CD8-positive, alpha-beta memory T cell (primary cell): ENCODE results near the gene TBCD. TPM values are rescaled to one million over a fixed set of nuclear protein-coding genes. Genes with fewer than 3 reads are reported as not detected.
A peak's percentile ranks its signal among the peaks of the same experiment; 100 is the strongest.

Experiments
- CTCF ChIA-PET: fragments of 350-600 bp; sonication (Branson Sonifier 250); formaldehyde crosslinking; loops from one replicate; lab custom pipeline; 2021; ENCODE audit warnings: antibody characterized with exemption; lab: Charles Lee
- POLR2A ChIA-PET: fragments of 350-600 bp; sonication (Branson Sonifier 250); formaldehyde crosslinking; loops from one replicate; lab custom pipeline; 2021; ENCODE audit warnings: antibody characterized with exemption; lab: Charles Lee
- DNase-seq, 5 donors: peaks; one replicate each; pipeline versions ENCODE4 v3.0.0 to v3.0.0-alpha.2; 2020 to 2022; ENCODE audit warnings: mixed read lengths in 1 of 5
- H3K27ac ChIP-seq: one replicate; pipeline ENCODE4 v1.7.0; 2013; ENCODE audit warnings: low read depth, mild to moderate bottlenecking, low read length, moderate library complexity
- H3K27me3 ChIP-seq: 2 replicates; pipeline ENCODE4 v1.7.0; 2013; ENCODE audit warnings: low read length, mild to moderate bottlenecking; ENCODE audit not compliant: insufficient read depth, poor library complexity, severe bottlenecking
- H3K36me3 ChIP-seq: 2 replicates; pipeline ENCODE4 v1.7.0; 2013; ENCODE audit warnings: mild to moderate bottlenecking, low read length, moderate library complexity; ENCODE audit not compliant: insufficient read depth
- H3K4me1 ChIP-seq: 2 replicates; pipeline ENCODE4 v1.7.0; 2013; ENCODE audit warnings: mild to moderate bottlenecking, low read length, moderate library complexity; ENCODE audit not compliant: insufficient read depth
- H3K4me3 ChIP-seq: 2 replicates; pipeline ENCODE4 v1.7.0; 2013; ENCODE audit warnings: mild to moderate bottlenecking, low read length
- H3K9me3 ChIP-seq: 2 replicates; pipeline ENCODE4 v1.7.0; 2013; ENCODE audit warnings: mild to moderate bottlenecking, low read length
- H3K27ac Mint-ChIP-seq, 8 donors: one replicate each; pipeline ENCODE4 v1.8.0; 2020 to 2021; ENCODE audit warnings: mixed read lengths in 8 of 8, mild to moderate bottlenecking in 6 of 8, inconsistent platforms in 3 of 8, moderate library complexity in 3 of 8
- H3K27me3 Mint-ChIP-seq, 2 donors: one replicate each; pipeline ENCODE4 v1.8.0; 2020 to 2021; ENCODE audit warnings: mixed read lengths in 2 of 2, mild to moderate bottlenecking in 1 of 2, moderate library complexity in 1 of 2
- H3K36me3 Mint-ChIP-seq, 3 donors: one replicate each; pipeline ENCODE4 v1.8.0; 2020 to 2021; ENCODE audit warnings: mixed read lengths in 3 of 3, inconsistent platforms in 1 of 3, mild to moderate bottlenecking in 1 of 3
- H3K4me1 Mint-ChIP-seq, 3 donors: one replicate each; pipeline ENCODE4 v1.8.0; 2020 to 2021; ENCODE audit warnings: mixed read lengths in 3 of 3, inconsistent platforms in 1 of 3, mild to moderate bottlenecking in 1 of 3
- H3K4me3 Mint-ChIP-seq, 7 donors: one replicate each; pipeline ENCODE4 v1.8.0; 2020 to 2021; ENCODE audit warnings: mixed read lengths in 7 of 7, mild to moderate bottlenecking in 6 of 7, moderate library complexity in 4 of 7, inconsistent platforms in 2 of 7
- H3K9me3 Mint-ChIP-seq, 5 donors: one replicate each; pipeline ENCODE4 v1.8.0; 2020 to 2022; ENCODE audit warnings: mixed read lengths in 5 of 5, mild to moderate bottlenecking in 3 of 5, moderate library complexity in 2 of 5, inconsistent platforms in 1 of 5
- polyA plus RNA-seq: library from polyadenylated mRNA; unstranded; fragments of 300-500 nt; fragmentation: Illumina TruSeq; gene quantifications from one replicate; pipeline ENCODE4 v1.2.3, GENCODE V29; 2021
- total RNA-seq, 2 experiments: library from RNA; stranded (reverse); gene quantifications; one replicate each; pipeline ENCODE4 v1.2.3, GENCODE V29; 2021

TBCD gene
- total and polyA plus RNA-seq, 3 experiments from 2014 or later: 79.1 to 130 (median 83.7) TPM

DNA sequence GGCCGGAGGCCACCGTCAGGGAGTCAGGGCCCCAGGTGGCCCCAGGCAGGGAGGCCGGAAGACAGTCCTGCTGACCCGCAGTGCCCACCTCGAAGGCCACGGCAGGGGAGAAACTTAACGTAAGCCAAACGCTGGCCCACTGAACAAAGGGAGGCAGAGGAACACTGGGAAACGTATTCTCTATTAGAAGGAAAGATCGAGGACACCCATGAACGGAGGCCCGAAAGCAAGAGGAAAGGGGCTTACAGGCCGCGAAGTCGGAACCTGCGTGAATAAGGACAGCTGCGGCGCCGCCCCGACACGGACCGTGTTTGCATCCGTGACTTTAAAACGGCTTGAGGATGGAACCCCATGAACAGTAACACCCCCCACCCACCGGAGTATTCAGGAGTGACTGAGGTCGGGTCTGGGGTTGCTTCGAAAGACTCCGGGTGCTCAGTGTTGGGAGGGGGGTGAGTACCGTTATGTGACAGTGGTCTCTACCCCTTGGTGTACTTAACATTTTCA, 225.2 kb downstream of the TBCD start:
- DNase-seq: no peak
- Histone ChIP-seq H3K9me3 (no peaks in the 10 kb centered on the region), H3K36me3 (no peaks in the 10 kb centered on the region), H3K4me3 (no peak overlapping the region), H3K27me3 (no peaks in the 10 kb centered on the region), H3K4me1 (peaks cover 19% of the 10 kb centered on the region), H3K27ac (no peak overlapping the region)
- Mint-ChIP-seq H3K9me3 (no peaks in the 10 kb centered on the region), H3K4me3 (no peak overlapping the region), H3K27ac (peak overlapping the region in 1 of 8 donors; percentile 61), H3K36me3 (peaks cover 0 to 2% (median 1%) of the 10 kb centered on the region in 3 donors), H3K4me1 (peaks cover 25 to 38% (median 26%) of the 10 kb centered on the region in 3 donors), H3K27me3 (no peaks in the 10 kb centered on the region)
- POLR2A ChIA-PET: no interaction called here
- CTCF ChIA-PET: no interaction called here

GRCh38 chr17:82977606-82978005, 225.7 kb downstream of the TBCD start:
- no peaks in the 10 kb centered on the region for H3K36me3 ChIP-seq
- H3K27me3 ChIP-seq: no peaks in the 10 kb centered on the region
- H3K27ac ChIP-seq: no peak overlapping the region
- ChIA-PET POLR2A (interaction anchor here (0.5 kb wide), 1 partner anchor 197 kb away, joined by 9 read pairs; no protein-coding TSS in a partner anchor), CTCF (no interaction called here)
- Mint-ChIP-seq H3K9me3 (no peaks in the 10 kb centered on the region), H3K27ac (peak overlapping the region in 2 of 8 donors; percentile 36 to 61), H3K4me1 (peaks cover 25 to 38% (median 26%) of the 10 kb centered on the region in 3 donors), H3K27me3 (no peaks in the 10 kb centered on the region), H3K4me3 (no peak overlapping the region), H3K36me3 (peaks cover 0 to 2% (median 1%) of the 10 kb centered on the region in 3 donors)
- H3K4me3 ChIP-seq: no peak overlapping the region
- no peaks in the 10 kb centered on the region for H3K9me3 ChIP-seq
- peaks cover 19% of the 10 kb centered on the region for H3K4me1 ChIP-seq
- no peak for DNase-seq

- DNase-seq: peak in 2 of 5 donors; percentile 50 to 52
- H3K36me3 Mint-ChIP-seq: peaks cover 0 to 2% (median 1%) of the 10 kb centered on the region in 3 donors
- H3K4me1 Mint-ChIP-seq: peaks cover 25 to 40% (median 28%) of the 10 kb centered on the region in 3 donors
- H3K27ac Mint-ChIP-seq: peak overlapping the region; percentile 15 to 95 (median 79)
- H3K9me3 Mint-ChIP-seq: no peaks in the 10 kb centered on the region
- Histone ChIP-seq H3K27me3 (no peaks in the 10 kb centered on the region), H3K4me1 (peaks cover 19% of the 10 kb centered on the region), H3K4me3 (no peak overlapping the region), H3K36me3 (no peaks in the 10 kb centered on the region), H3K27ac (no peak overlapping the region), H3K9me3 (no peaks in the 10 kb centered on the region)
- peak overlapping the region; percentile 1 to 83 (median 60) for H3K4me3 Mint-ChIP-seq
- ChIA-PET CTCF (no interaction called here), POLR2A (no interaction called here)
- no peaks in the 10 kb centered on the region for H3K27me3 Mint-ChIP-seq
These were observed 227.0 kb downstream of the TBCD start for GRCh38 chr17:82978765-82979349.

- Mint-ChIP-seq H3K27me3 (no peaks in the 10 kb centered on the region), H3K4me3 (no peak overlapping the region), H3K36me3 (peaks cover 0 to 2% (median 1%) of the 10 kb centered on the region in 3 donors), H3K4me1 (peaks cover 25 to 47% (median 37%) of the 10 kb centered on the region in 3 donors), H3K9me3 (no peaks in the 10 kb centered on the region), H3K27ac (peak overlapping the region in 5 of 8 donors; percentile 53 to 89 (median 67))
- Histone ChIP-seq H3K27ac (no peak overlapping the region), H3K36me3 (no peaks in the 10 kb centered on the region), H3K9me3 (no peaks in the 10 kb centered on the region), H3K4me1 (peaks cover 20% of the 10 kb centered on the region), H3K4me3 (no peak overlapping the region), H3K27me3 (no peaks in the 10 kb centered on the region)
- DNase-seq: no peak
- ChIA-PET POLR2A (no interaction called here), CTCF (no interaction called here)
These were observed 227.9 kb downstream of the TBCD start for GRCh38 chr17:82979718-82980117.

- H3K27ac ChIP-seq: no peak overlapping the region
- H3K4me3 Mint-ChIP-seq: peak overlapping the region in 2 of 7 donors; percentile 24 to 65
- no peaks in the 10 kb centered on the region for H3K9me3 ChIP-seq
- H3K4me3 ChIP-seq: no peak overlapping the region
- H3K27me3 ChIP-seq: no peaks in the 10 kb centered on the region
- ChIA-PET POLR2A (no interaction called here), CTCF (no interaction called here)
- no peaks in the 10 kb centered on the region for H3K27me3 Mint-ChIP-seq
- no peak for DNase-seq
- H3K36me3 ChIP-seq: no peaks in the 10 kb centered on the region
- no peaks in the 10 kb centered on the region for H3K9me3 Mint-ChIP-seq
- peaks cover 31 to 54% (median 46%) of the 10 kb centered on the region in 3 donors for H3K4me1 Mint-ChIP-seq
- H3K27ac Mint-ChIP-seq: peak overlapping the region in 3 of 8 donors; percentile 36 to 91 (median 58)
- peaks cover 0 to 2% (median 1%) of the 10 kb centered on the region in 3 donors for H3K36me3 Mint-ChIP-seq
- H3K4me1 ChIP-seq: peaks cover 29% of the 10 kb centered on the region
These were observed 228.8 kb downstream of the TBCD start for GRCh38 chr17:82980632-82981031.

- Mint-ChIP-seq H3K4me1 (peaks cover 37 to 60% (median 52%) of the 10 kb centered on the region in 3 donors), H3K27me3 (peaks cover 0 to 2% of the 10 kb centered on the region in 2 donors), H3K9me3 (no peaks in the 10 kb centered on the region), H3K4me3 (no peak overlapping the region), H3K27ac (peak overlapping the region in 4 of 8 donors; percentile 10 to 58 (median 36)), H3K36me3 (peaks cover 0 to 2% (median 1%) of the 10 kb centered on the region in 3 donors)
- Histone ChIP-seq H3K9me3 (no peaks in the 10 kb centered on the region), H3K4me1 (peaks cover 34% of the 10 kb centered on the region), H3K4me3 (no peak overlapping the region), H3K36me3 (no peaks in the 10 kb centered on the region), H3K27ac (no peak overlapping the region), H3K27me3 (no peaks in the 10 kb centered on the region)
- DNase-seq: no peak
- ChIA-PET POLR2A (no interaction called here), CTCF (no interaction called here)
These were observed 229.4 kb downstream of the TBCD start for GRCh38 chr17:82981141-82981730.

GRCh38 chr17:82983510-82984248, 231.8 kb downstream of the TBCD start:
- Histone ChIP-seq H3K27ac (no peak overlapping the region), H3K4me3 (no peak overlapping the region), H3K4me1 (peaks cover 38% of the 10 kb centered on the region), H3K27me3 (no peaks in the 10 kb centered on the region), H3K9me3 (no peaks in the 10 kb centered on the region), H3K36me3 (no peaks in the 10 kb centered on the region)
- H3K27ac Mint-ChIP-seq: peak overlapping the region in 3 of 8 donors; percentile 76 to 93 (median 90)
- H3K27me3 Mint-ChIP-seq: peaks cover 0 to 2% of the 10 kb centered on the region in 2 donors
- DNase-seq: no peak
- peak overlapping the region in 1 of 7 donors; percentile 24 for H3K4me3 Mint-ChIP-seq
- H3K36me3 Mint-ChIP-seq: peaks cover 1 to 5% (median 2%) of the 10 kb centered on the region in 3 donors
- H3K9me3 Mint-ChIP-seq: no peaks in the 10 kb centered on the region
- H3K4me1 Mint-ChIP-seq: peaks cover 49 to 76% (median 69%) of the 10 kb centered on the region in 3 donors
- ChIA-PET CTCF (no interaction called here), POLR2A (no interaction called here)
